ENCODE results near the gene MYLK2.

GRCh38 chr20:31877684-31878083 is 58.5 kb downstream of the MYLK2 start:
- TF ChIP-seq CTCF (IDR thresholded peaks at IDR 0.05) (no peak), EP300 (IDR thresholded peaks at IDR 0.05) (no peak), POLR2AphosphoS5 (IDR thresholded peaks at IDR 0.05) (no peak), POLR2A (IDR thresholded peaks at IDR 0.05; ENCODE audit: low read depth) (no peak)

All from esophagus muscularis mucosa (tissue), 4 donors.